ENCODE measurements around the gene EXOG. TPM values are rescaled to one million over a fixed set of nuclear protein-coding genes. Genes with fewer than 3 reads are reported as not detected.

EXOG gene
- total and polyA plus RNA-seq, 7 donors: 2.9 to 14.5 (median 4.5) TPM

- ATAC-seq (no peak), DNase-seq (no peak)
- TF ChIP-seq CTCF (IDR thresholded peaks at IDR 0.05): no peak
- Histone ChIP-seq H3K4me3 (no peak overlapping the region), H3K9me3 (no peaks in the 10 kb centered on the region), H3K27me3 (ENCODE audit: insufficient read depth in 3 of 3, low read length in 2 of 3) (no peaks in the 10 kb centered on the region), H3K27ac (no peak overlapping the region), H3K4me1 (peaks cover 22% of the 10 kb centered on the region), H3K36me3 (ENCODE audit: insufficient read depth in 1 of 2, low read depth in 1 of 2) (peaks cover 0 to 16% of the 10 kb centered on the region in 2 donors)
- 78 to 83% (median 82%) methylated on average over 8 of the region's 8 CpGs for whole genome bisulfite sequencing, 3 donors
- intact Hi-C loops (cut with DNase I): no loop called here
Observed at GRCh38 chr3:38538773-38539353, 42.7 kb downstream of the EXOG start.

GRCh38 chr3:38541806-38542205 lies 45.7 kb downstream of the EXOG start:
- Histone ChIP-seq H3K9me3 (no peaks in the 10 kb centered on the region), H3K4me1 (peaks cover 25% of the 10 kb centered on the region), H3K27me3 (ENCODE audit: insufficient read depth in 3 of 3, low read length in 2 of 3) (no peaks in the 10 kb centered on the region), H3K4me3 (peak overlapping the region; percentile 4), H3K36me3 (ENCODE audit: insufficient read depth in 1 of 2, low read depth in 1 of 2) (peaks cover 0 to 7% of the 10 kb centered on the region in 2 donors), H3K27ac (peak overlapping the region; percentile 85)
- TF ChIP-seq CTCF (IDR thresholded peaks at IDR 0.05): no peak
- intact Hi-C loops (cut with DNase I): loop anchor here in 1 of 2 donors (5.0 kb wide), 1 partner anchor 90 kb away; no protein-coding TSS in a partner anchor
- DNase-seq (peak in 1 of 2 donors; percentile 48), ATAC-seq (peak; percentile 33 to 50 (median 46))
- 14 to 34% (median 23%) methylated on average over 9 of the region's 9 CpGs for WGBS, 3 donors

- no peak for TF ChIP-seq CTCF (IDR thresholded peaks at IDR 0.05)
- DNase-seq: peak; percentile 74
- Histone ChIP-seq H3K27ac (peak overlapping the region; percentile 85), H3K4me1 (peaks cover 25% of the 10 kb centered on the region), H3K9me3 (no peaks in the 10 kb centered on the region), H3K4me3 (peak overlapping the region; percentile 4), H3K27me3 (ENCODE audit: insufficient read depth in 3 of 3, low read length in 2 of 3) (no peaks in the 10 kb centered on the region), H3K36me3 (ENCODE audit: insufficient read depth in 1 of 2, low read depth in 1 of 2) (no peaks in the 10 kb centered on the region)
- WGBS, 3 donors: 20 to 27% (median 26%) methylated on average over 16 of the region's 16 CpGs
- intact Hi-C loops (cut with DNase I): loop anchor here in 1 of 2 donors (5.0 kb wide), 1 partner anchor 90 kb away; no protein-coding TSS in a partner anchor
- ATAC-seq: peak; percentile 79 to 88 (median 82)
Observed at GRCh38 chr3:38542401-38543298, 46.5 kb downstream of the EXOG start.

- H3K4me3 ChIP-seq: no peak overlapping the region
- ATAC-seq: peak; percentile 66 to 79 (median 78)
- WGBS, 3 donors: 15 to 23% (median 18%) methylated on average over 7 of the region's 7 CpGs
- peak overlapping the region; percentile 85 for H3K27ac ChIP-seq
- intact Hi-C loops (cut with DNase I): loop anchor here in 1 of 2 donors (5.0 kb wide), 1 partner anchor 89 kb away; no protein-coding TSS in a partner anchor
- DNase-seq: peak in 1 of 2 donors; percentile 73
- TF ChIP-seq CTCF (IDR thresholded peaks at IDR 0.05): no peak
- H3K27me3 ChIP-seq (ENCODE audit: insufficient read depth in 3 of 3, low read length in 2 of 3): no peaks in the 10 kb centered on the region
- H3K36me3 ChIP-seq (ENCODE audit: insufficient read depth in 1 of 2, low read depth in 1 of 2): no peaks in the 10 kb centered on the region
- no peaks in the 10 kb centered on the region for H3K9me3 ChIP-seq
- H3K4me1 ChIP-seq: peaks cover 25% of the 10 kb centered on the region
Observed at GRCh38 chr3:38543586-38543985, 47.4 kb downstream of the EXOG start.

All from psoas muscle (tissue), 8 donors.